CD14-positive monocyte (primary cell): ENCODE results near the gene ATF1. TPM values are rescaled to one million over a fixed set of nuclear protein-coding genes. Genes with fewer than 3 reads are reported as not detected.

Experiments used
- DNase-seq, 3 donors: peaks; one replicate each; pipeline ENCODE4 v3.0.0-alpha.2; 2011 to 2022
- H2AFZ ChIP-seq: 2 replicates; pipeline ENCODE4 v1.6.0; 2012; ENCODE audit warnings: mild to moderate bottlenecking, low read depth, low read length, inconsistent platforms; ENCODE audit not compliant: insufficient read depth, poor library complexity, severe bottlenecking
- H3K27ac ChIP-seq, 2 donors: 1 replicate in 1 of 2; 2 replicates in 1 of 2; pipeline ENCODE4 v1.5.1; 2012 to 2013; ENCODE audit warnings: low read length in 2 of 2, control low read depth in 1 of 2, inconsistent platforms in 1 of 2, low read depth in 1 of 2, mild to moderate bottlenecking in 1 of 2
- H3K27me3 ChIP-seq, 2 donors: one replicate each; pipeline versions ENCODE4 v1.6.0 to v1.6.1; 2011 to 2013; ENCODE audit warnings: low read length in 2 of 2; ENCODE audit not compliant: control insufficient read depth in 2 of 2, insufficient read depth in 2 of 2
- H3K36me3 ChIP-seq, 2 donors: replicated peaks in 1 of 2; 1 replicate in 1 of 2; 2 replicates in 1 of 2; pipeline versions ENCODE4 v1.5.1 to v1.6.1; 2012 to 2013; ENCODE audit warnings: low read length in 2 of 2, control low read depth in 1 of 2, inconsistent platforms in 1 of 2, mild to moderate bottlenecking in 1 of 2; ENCODE audit not compliant: insufficient read depth in 2 of 2, control insufficient read depth in 1 of 2
- H3K4me1 ChIP-seq, 2 donors: 1 replicate in 1 of 2; 2 replicates in 1 of 2; pipeline versions ENCODE4 v1.5.1 to v1.6.1; 2012 to 2013; ENCODE audit warnings: low read length in 2 of 2, control low read depth in 1 of 2, inconsistent platforms in 1 of 2, mild to moderate bottlenecking in 1 of 2, moderate library complexity in 1 of 2; ENCODE audit not compliant: insufficient read depth in 2 of 2, control insufficient read depth in 1 of 2
- H3K4me2 ChIP-seq: replicated peaks from 2 replicates; pipeline ENCODE3; 2012; ENCODE audit warnings: low read length, moderate library complexity, mild to moderate bottlenecking; ENCODE audit not compliant: poor library complexity, severe bottlenecking; ENCODE audit errors: extremely low read depth
- H3K4me3 ChIP-seq, 3 experiments: fragments of 200-600 bp in 1 of 3; sonication (generic) in 1 of 3; replicated peaks in 1 of 3; 1 replicate in 2 of 3; 2 replicates in 1 of 3; pipeline ENCODE4 v1.5.1; 2011 to 2013; ENCODE audit warnings: low read length in 3 of 3, mild to moderate bottlenecking in 3 of 3, control low read depth in 2 of 3, low read depth in 2 of 3, inconsistent platforms in 1 of 3, moderate library complexity in 1 of 3
- H3K79me2 ChIP-seq: 2 replicates; pipeline ENCODE4 v1.6.0; 2012; ENCODE audit warnings: mild to moderate bottlenecking, control low read depth, inconsistent platforms, low read length, moderate library complexity; ENCODE audit not compliant: insufficient read depth
- H3K9ac ChIP-seq: 2 replicates; pipeline ENCODE4 v1.6.0; 2017; ENCODE audit warnings: low read length, mild to moderate bottlenecking; ENCODE audit not compliant: insufficient read depth, poor library complexity, severe bottlenecking
- H3K9me3 ChIP-seq, 2 donors: replicated peaks in 1 of 2; 1 replicate in 1 of 2; 2 replicates in 1 of 2; pipeline versions ENCODE4 v1.5.1 to v1.6.1; 2012 to 2013; ENCODE audit warnings: low read length in 2 of 2, control low read depth in 1 of 2; ENCODE audit not compliant: control insufficient read depth in 1 of 2, insufficient read depth in 1 of 2
- H4K20me1 ChIP-seq: 2 replicates; pipeline ENCODE4 v1.6.0; 2012; ENCODE audit warnings: mild to moderate bottlenecking, low read length, control low read depth, moderate library complexity; ENCODE audit not compliant: insufficient read depth
- H3K27ac Mint-ChIP-seq, 7 donors: one replicate each; pipeline ENCODE4 v1.8.0; 2020; ENCODE audit warnings: mild to moderate bottlenecking in 7 of 7, mixed read lengths in 7 of 7, moderate library complexity in 6 of 7, inconsistent platforms in 2 of 7
- H3K27me3 Mint-ChIP-seq, 3 donors: one replicate each; pipeline ENCODE4 v1.8.0; 2021 to 2022; ENCODE audit warnings: low read depth in 3 of 3, mild to moderate bottlenecking in 3 of 3, mixed read lengths in 3 of 3, moderate library complexity in 3 of 3, inconsistent platforms in 1 of 3
- H3K36me3 Mint-ChIP-seq, 2 donors: one replicate each; pipeline ENCODE4 v1.8.0; 2020; ENCODE audit warnings: mixed read lengths in 2 of 2, inconsistent platforms in 1 of 2, mild to moderate bottlenecking in 1 of 2
- H3K4me1 Mint-ChIP-seq: one replicate; pipeline ENCODE4 v1.8.0; 2020; ENCODE audit warnings: mild to moderate bottlenecking, mixed read lengths
- H3K4me3 Mint-ChIP-seq, 2 donors: one replicate each; pipeline ENCODE4 v1.8.0; 2020; ENCODE audit warnings: mild to moderate bottlenecking in 2 of 2, mixed read lengths in 2 of 2, moderate library complexity in 1 of 2
- H3K9me3 Mint-ChIP-seq, 7 donors: one replicate each; pipeline ENCODE4 v1.8.0; 2020 to 2022; ENCODE audit warnings: mixed read lengths in 7 of 7, mild to moderate bottlenecking in 6 of 7, moderate library complexity in 6 of 7, inconsistent platforms in 2 of 7
- CTCF ChIP-seq: fragments of 200-600 bp; IDR thresholded peaks from one replicate; pipeline ENCODE4 v1.8.0; 2022; ENCODE audit warnings: antibody characterized with exemption, mild to moderate bottlenecking
- WGBS: methylation state at CpG from one replicate; pipeline ENCODE4 v1.1.5; 2013; ENCODE audit warnings: missing lambda C conversion rate; ENCODE audit not compliant: insufficient coverage; 5-methylcytosine and 5-hydroxymethylcytosine counted together
- intact Hi-C, 2 donors: fragments of 100-400 bp; cut with micrococcal nuclease; formaldehyde crosslinking; loops; one replicate each; pipeline versions ENCODE4 v1.15.0 to v1.15.1; 2023
- polyA plus RNA-seq, 3 donors: library from polyadenylated mRNA; depleted of rRNA in 1 of 3; unstranded in 2 of 3; stranded (reverse) in 1 of 3; fragments of 300-500 nt in 2 of 3; fragments of >200 nt in 1 of 3; fragmentation: Illumina TruSeq in 2 of 3; gene quantifications; 1 replicate in 2 of 3; 2 replicates in 1 of 3; pipeline ENCODE4 v1.2.3, GENCODE V29; 2012 to 2021

ATF1 gene
- polyA plus RNA-seq, 3 donors, result 12.6 to 21.9 (median 21.5) TPM

DNA sequence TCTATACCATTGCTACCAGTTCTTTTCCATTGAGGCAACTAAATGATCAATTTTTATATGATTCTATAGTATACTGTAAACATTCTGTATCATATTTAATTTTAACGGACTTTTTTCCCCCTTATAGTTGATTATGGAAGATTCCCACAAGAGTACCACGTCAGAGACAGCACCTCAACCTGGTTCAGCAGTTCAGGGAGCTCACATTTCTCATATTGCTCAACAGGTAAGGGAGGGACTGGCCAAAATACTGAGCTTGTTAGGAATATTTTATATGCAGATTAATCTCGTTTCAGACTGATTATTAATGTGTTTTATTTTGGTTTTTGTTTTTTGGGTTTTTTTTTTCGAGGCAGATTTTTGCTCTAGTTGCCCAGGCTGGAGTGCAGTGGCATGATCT, 16.1 kb downstream of the ATF1 start:
- H3K9me3 ChIP-seq, result no peaks in the 10 kb centered on the region
- H4K20me1 ChIP-seq, result peaks cover 33% of the 10 kb centered on the region
- intact Hi-C loops, result no loop called here
- H3K27ac ChIP-seq, result no peak overlapping the region
- no peaks in the 10 kb centered on the region for H3K4me1 ChIP-seq
- Mint-ChIP-seq H3K27me3 (no peaks in the 10 kb centered on the region), H3K4me1 (no peaks in the 10 kb centered on the region), H3K36me3 (peaks cover 22 to 49% of the 10 kb centered on the region in 2 donors), H3K9me3 (peaks cover 0 to 2% (median 0%) of the 10 kb centered on the region in 7 donors), H3K27ac (no peak overlapping the region), H3K4me3 (no peak overlapping the region)
- TF ChIP-seq CTCF, result no peak
- H3K27me3 ChIP-seq, result no peaks in the 10 kb centered on the region
- no peak overlapping the region for H3K4me2 ChIP-seq
- no peak overlapping the region for H2AFZ ChIP-seq
- H3K79me2 ChIP-seq, result peaks cover 61% of the 10 kb centered on the region
- no peak overlapping the region for H3K4me3 ChIP-seq
- H3K9ac ChIP-seq, result no peak overlapping the region
- WGBS, result no CpG with 5 or more reads among the region's 4 CpGs
- peaks cover 23 to 31% of the 10 kb centered on the region in 2 donors for H3K36me3 ChIP-seq
- no peak for DNase-seq

- intact Hi-C loops, result no loop called here
- no peaks in the 10 kb centered on the region for H3K4me1 ChIP-seq
- peaks cover 26% of the 10 kb centered on the region for H4K20me1 ChIP-seq
- H3K9me3 ChIP-seq, result no peaks in the 10 kb centered on the region
- Mint-ChIP-seq H3K4me1 (peaks cover 2% of the 10 kb centered on the region), H3K4me3 (no peak overlapping the region), H3K36me3 (peaks cover 42 to 72% of the 10 kb centered on the region in 2 donors), H3K9me3 (peaks cover 0 to 4% (median 2%) of the 10 kb centered on the region in 7 donors), H3K27ac (peak overlapping the region in 2 of 7 donors; percentile 1 to 82), H3K27me3 (no peaks in the 10 kb centered on the region)
- peaks cover 49% of the 10 kb centered on the region for H3K79me2 ChIP-seq
- H3K27ac ChIP-seq, result no peak overlapping the region
- H3K4me3 ChIP-seq, result no peak overlapping the region
- no peak overlapping the region for H3K4me2 ChIP-seq
- H3K9ac ChIP-seq, result no peak overlapping the region
- no peak overlapping the region for H2AFZ ChIP-seq
- no peak for TF ChIP-seq CTCF
- H3K27me3 ChIP-seq, result no peaks in the 10 kb centered on the region
- WGBS, result 96% methylated on average over 4 of the region's 4 CpGs
- peaks cover 33 to 66% of the 10 kb centered on the region in 2 donors for H3K36me3 ChIP-seq
- DNase-seq, result no peak
Observed at GRCh38 chr12:50784501-50784900, 20.6 kb downstream of the ATF1 start.
